HUES48 (cell line): ENCODE data around the gene SF3A2.
"Not testable (repeated sequence)": the region's sequence is repeated elsewhere in the genome, so short reads cannot be mapped to it uniquely, and the experiment has no call there.

Source experiments
- H3K27ac ChIP-seq: one replicate; pipeline ENCODE4 v1.7.0; 2013; ENCODE audit warnings: low read depth, low read length, inconsistent platforms
- H3K27me3 ChIP-seq: 2 replicates; pipeline ENCODE4 v1.6.1; 2013; ENCODE audit warnings: mild to moderate bottlenecking, low read length; ENCODE audit not compliant: control insufficient read depth, insufficient read depth
- H3K36me3 ChIP-seq: 2 replicates; pipeline ENCODE4 v1.6.1; 2013; ENCODE audit warnings: low read length; ENCODE audit not compliant: control insufficient read depth, insufficient read depth
- H3K4me1 ChIP-seq: 2 replicates; pipeline ENCODE4 v1.6.1; 2013; ENCODE audit warnings: mild to moderate bottlenecking, low read length; ENCODE audit not compliant: control insufficient read depth, insufficient read depth
- H3K4me3 ChIP-seq: 2 replicates; pipeline ENCODE4 v1.5.1; 2013; ENCODE audit warnings: mild to moderate bottlenecking, low read depth, low read length
- H3K9ac ChIP-seq: 2 replicates; pipeline ENCODE4 v1.6.1; 2013; ENCODE audit warnings: mild to moderate bottlenecking, low read depth, low read length, moderate library complexity
- H3K9me3 ChIP-seq: 2 replicates; pipeline ENCODE4 v1.6.1; 2013; ENCODE audit warnings: low read length; ENCODE audit not compliant: control insufficient read depth, insufficient read depth

Gene SF3A2

DNA sequence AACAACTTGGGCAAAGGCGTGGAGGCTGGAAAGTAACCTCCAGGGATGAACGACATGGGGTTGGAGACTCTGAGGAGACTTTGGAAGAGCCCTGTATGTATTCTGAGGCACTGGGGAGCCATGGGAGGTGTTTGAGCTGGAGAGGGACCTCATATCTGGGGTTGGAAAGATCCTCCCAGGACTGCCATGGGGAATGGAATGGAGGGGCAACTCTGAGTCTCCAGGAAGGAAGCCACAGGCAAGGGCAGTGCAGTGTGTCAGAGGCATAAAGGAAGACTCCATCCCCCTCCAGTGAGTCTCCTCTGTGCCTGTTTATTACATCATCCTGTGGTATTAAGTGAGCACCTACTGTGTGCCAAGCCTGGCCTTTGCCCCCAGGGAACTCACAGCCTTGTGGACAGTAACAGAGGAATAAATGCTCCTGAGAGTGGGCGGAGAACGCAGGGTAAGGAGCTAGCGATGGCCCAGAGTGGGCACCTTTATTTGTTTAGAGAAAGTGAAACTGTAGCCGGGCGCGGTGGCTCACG lies 37.6 kb downstream of the SF3A2 start:
- H3K9me3 ChIP-seq = no peaks in the 10 kb centered on the region
- H3K27ac ChIP-seq = peak overlapping the region; percentile 90
- H3K27me3 ChIP-seq = no peaks in the 10 kb centered on the region
- no peak overlapping the region for H3K9ac ChIP-seq
- H3K4me3 ChIP-seq = peak overlapping the region; percentile 19; the same call in 1 of the 2 replicates
- H3K36me3 ChIP-seq = peaks cover 20% of the 10 kb centered on the region
- no peaks in the 10 kb centered on the region for H3K4me1 ChIP-seq

DNA sequence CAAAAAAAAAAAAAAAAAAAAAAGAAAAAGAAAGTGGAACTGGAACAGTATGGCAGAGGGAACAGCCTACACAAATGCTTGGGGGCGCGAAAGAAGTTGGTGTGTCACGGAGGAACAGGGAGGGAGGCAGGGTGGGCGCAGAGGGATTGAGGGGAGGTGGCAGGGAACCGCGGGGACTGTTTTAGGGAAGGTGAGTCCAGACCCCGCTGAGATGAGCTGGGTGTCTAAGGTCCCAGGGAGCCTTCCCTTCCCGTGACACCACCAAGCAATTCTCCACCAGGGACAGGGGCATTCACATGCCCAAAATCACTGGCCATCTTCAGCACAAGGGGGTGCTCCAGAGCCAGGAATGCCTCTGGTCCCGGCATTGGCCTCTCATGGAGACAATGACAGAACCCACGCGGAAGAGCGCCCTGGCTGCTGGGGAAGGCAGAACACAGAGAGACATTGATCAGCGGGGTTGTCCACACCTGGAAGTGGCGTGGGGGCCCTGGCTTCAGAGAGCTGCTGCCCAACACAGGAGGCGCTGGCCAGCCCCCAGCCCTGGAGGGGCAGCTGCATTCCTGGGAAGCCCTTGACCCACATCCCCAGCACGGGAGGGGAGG lies 38.4 kb downstream of the SF3A2 start:
- Histone ChIP-seq H3K9me3 (no peaks in the 10 kb centered on the region), H3K4me1 (no peaks in the 10 kb centered on the region), H3K9ac (no peak overlapping the region), H3K27ac (no peak overlapping the region), H3K27me3 (no peaks in the 10 kb centered on the region), H3K4me3 (no peak overlapping the region), H3K36me3 (peaks cover 20% of the 10 kb centered on the region)

DNA sequence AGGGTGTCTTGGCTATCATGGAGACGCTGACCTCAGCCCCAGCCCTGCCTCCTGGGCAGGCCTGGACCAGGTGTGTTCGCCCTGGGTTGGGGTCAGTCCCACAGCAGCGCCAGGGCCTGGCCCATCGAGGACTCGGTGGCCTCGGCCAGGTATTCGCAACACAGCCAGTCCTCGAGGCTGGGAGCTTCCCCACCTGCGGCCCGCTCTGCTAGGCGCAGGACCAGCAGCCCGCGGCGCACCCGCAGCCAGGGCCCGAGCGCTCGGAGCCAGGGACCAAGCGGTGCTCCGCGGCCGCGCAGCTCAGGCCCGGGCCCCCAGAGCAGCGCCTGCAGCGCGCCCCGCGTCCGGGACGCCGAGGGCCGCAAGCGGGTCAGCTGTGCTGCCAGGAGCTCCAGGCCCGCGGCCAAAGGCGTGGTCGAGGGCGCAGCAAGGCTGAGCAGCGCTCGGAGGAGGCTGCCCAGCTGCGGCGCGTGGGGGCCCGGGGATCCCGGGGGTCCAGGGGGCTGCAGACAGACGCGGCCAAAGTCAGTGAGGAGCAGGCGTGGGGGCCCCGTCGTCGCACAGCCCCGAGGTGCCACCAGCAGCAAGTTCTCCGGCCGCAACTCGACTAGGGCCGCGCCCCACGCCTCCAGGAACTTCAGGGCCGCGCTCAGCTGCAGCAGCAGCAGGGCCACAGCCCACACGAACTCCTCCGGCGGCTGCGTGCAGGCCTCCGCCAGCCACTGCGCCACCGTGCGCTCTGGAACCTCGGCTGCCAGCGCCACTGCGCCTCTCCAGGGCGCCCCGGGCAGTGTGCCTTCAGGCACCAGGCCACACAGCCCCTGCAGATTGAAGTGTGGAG lies 39.2 kb downstream of the SF3A2 start:
- H3K9ac ChIP-seq = no peak overlapping the region
- no peak overlapping the region for H3K27ac ChIP-seq
- no peaks in the 10 kb centered on the region for H3K9me3 ChIP-seq
- no peaks in the 10 kb centered on the region for H3K27me3 ChIP-seq
- no peak overlapping the region for H3K4me3 ChIP-seq
- H3K36me3 ChIP-seq = peaks cover 20% of the 10 kb centered on the region
- no peaks in the 10 kb centered on the region for H3K4me1 ChIP-seq

DNA sequence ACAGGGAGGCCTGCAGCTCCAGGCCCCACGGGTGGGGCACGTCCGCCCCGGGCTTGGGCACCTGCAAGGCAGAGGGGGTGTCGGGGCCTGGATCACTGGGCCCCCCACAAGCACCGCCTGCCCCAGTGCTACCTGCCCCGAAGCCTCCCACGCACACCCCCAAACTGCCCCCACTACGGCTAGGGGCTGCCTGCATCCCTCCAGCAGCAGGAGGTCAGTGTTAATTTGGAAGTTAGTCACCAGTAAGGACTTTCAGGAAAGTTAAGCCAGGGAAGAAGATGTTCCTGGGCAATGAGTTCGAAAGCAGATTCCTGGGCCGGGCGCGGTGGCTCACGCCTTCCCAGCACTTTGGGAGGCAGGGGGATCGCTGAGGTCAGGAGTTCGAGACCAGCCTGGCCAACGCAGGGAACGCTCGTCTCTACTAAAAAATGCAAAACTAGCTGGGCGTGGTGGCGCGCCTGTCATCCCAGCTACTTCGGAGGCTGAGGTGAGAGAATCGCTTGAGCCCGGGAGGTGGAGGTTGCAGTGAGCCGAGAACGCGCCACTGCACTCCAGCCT lies 39.9 kb downstream of the SF3A2 start:
- no peak overlapping the region for H3K9ac ChIP-seq
- peaks cover under 1% of the 10 kb centered on the region; the same call in 1 of the 2 replicates for H3K27me3 ChIP-seq
- H3K4me1 ChIP-seq = no peaks in the 10 kb centered on the region
- H3K9me3 ChIP-seq = no peaks in the 10 kb centered on the region
- H3K4me3 ChIP-seq = no peak overlapping the region
- H3K36me3 ChIP-seq = peaks cover 16% of the 10 kb centered on the region
- H3K27ac ChIP-seq = no peak overlapping the region

DNA sequence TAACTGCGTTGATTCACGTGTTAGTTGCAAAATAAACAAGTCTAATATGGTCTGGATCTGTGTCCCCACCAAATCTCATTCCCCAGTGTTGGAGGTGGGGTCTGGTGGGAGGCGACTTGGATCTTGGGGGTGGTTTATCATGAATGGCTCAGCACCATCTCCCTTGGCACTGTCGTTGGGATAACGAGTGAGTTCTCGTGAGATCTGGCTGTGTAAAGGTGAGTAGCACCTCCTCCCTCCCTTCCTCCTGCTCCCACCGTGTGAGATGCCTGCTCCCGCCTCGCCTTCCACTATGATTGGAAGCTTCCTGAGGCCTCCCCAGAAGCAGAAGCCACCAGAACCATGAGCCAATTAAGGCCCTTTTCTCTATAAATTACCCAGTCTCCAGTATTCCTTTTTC lies 40.5 kb downstream of the SF3A2 start:
- no peaks in the 10 kb centered on the region for H3K4me1 ChIP-seq
- no peak overlapping the region for H3K27ac ChIP-seq
- H3K4me3 ChIP-seq = no peak overlapping the region
- no peaks in the 10 kb centered on the region for H3K9me3 ChIP-seq
- peaks cover 11% of the 10 kb centered on the region for H3K36me3 ChIP-seq
- H3K9ac ChIP-seq = no peak overlapping the region
- peaks cover 7% of the 10 kb centered on the region for H3K27me3 ChIP-seq

DNA sequence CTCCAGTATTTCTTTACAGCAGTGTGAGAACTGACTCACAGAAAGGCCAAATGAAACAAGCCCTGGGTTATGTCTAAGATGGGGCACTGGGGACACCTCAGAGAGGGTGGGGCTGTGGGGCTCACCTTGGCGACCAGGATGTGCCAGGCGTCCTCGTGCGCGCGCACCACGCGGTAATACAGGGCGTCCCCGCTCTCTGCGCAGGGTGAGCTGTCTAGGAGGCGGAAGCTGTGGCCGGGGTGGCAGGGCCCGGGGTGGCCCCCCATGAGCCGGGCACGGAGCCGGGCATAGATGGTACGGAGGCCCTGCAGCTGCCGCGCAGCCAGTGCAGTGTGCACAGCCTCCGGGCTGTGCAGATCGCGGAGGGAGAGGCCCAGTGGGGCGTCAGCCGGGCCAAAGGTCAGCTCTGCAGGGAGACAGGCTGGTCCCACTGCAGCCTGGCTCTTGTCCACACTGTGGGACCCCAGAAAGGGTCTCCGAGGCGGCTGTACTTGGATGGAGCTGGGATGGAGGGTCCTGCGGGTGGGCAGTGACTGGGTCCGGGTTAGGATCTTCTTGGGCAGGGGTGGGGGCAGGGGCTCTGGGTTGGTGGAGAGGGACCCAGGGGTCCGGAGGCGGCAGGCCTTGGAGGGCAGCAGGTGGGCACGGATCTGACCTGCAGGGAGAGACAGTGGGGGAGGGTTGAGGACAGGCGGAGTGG lies 42.0 kb downstream of the SF3A2 start:
- Histone ChIP-seq H3K4me1 (no peaks in the 10 kb centered on the region), H3K27ac (no peak overlapping the region), H3K9ac (no peak overlapping the region), H3K27me3 (peaks cover 19% of the 10 kb centered on the region), H3K36me3 (no peaks in the 10 kb centered on the region), H3K4me3 (no peak overlapping the region), H3K9me3 (no peaks in the 10 kb centered on the region)

DNA sequence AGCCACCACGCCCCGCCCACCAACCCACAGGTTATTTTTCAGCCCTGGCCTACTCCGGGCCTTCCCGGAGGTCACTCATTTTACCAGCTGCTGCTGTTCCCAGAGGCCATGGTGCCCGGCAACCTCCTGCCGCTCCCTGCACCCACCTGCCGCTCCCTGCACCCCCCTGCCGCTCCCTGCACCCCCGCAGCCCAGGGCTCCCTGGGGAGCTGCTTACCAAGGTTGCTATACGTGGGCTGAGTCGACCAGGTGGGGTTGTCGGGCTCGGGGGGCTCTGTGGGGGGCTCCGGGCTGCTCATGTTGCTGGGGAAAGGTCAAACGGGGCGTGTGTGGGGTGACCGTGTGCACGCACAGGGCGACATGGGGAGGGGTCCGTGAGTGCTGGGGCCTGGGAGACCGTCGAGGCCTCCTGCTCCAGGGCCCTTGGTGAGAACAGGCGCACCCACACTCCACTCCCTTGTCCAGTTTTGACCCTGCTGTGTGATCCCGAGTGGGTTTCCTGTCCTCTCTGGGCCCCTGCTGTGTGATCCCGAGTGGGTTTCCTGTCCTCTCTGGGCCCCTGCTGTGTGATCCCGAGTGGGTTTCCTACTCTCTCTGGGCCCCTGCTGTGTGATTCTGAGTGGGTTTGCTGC lies 44.1 kb downstream of the SF3A2 start:
- Histone ChIP-seq H3K27me3 (peaks cover 23% of the 10 kb centered on the region), H3K4me3 (no peak overlapping the region), H3K9ac (no peak overlapping the region), H3K9me3 (no peaks in the 10 kb centered on the region), H3K27ac (no peak overlapping the region), H3K4me1 (no peaks in the 10 kb centered on the region), H3K36me3 (no peaks in the 10 kb centered on the region)

DNA sequence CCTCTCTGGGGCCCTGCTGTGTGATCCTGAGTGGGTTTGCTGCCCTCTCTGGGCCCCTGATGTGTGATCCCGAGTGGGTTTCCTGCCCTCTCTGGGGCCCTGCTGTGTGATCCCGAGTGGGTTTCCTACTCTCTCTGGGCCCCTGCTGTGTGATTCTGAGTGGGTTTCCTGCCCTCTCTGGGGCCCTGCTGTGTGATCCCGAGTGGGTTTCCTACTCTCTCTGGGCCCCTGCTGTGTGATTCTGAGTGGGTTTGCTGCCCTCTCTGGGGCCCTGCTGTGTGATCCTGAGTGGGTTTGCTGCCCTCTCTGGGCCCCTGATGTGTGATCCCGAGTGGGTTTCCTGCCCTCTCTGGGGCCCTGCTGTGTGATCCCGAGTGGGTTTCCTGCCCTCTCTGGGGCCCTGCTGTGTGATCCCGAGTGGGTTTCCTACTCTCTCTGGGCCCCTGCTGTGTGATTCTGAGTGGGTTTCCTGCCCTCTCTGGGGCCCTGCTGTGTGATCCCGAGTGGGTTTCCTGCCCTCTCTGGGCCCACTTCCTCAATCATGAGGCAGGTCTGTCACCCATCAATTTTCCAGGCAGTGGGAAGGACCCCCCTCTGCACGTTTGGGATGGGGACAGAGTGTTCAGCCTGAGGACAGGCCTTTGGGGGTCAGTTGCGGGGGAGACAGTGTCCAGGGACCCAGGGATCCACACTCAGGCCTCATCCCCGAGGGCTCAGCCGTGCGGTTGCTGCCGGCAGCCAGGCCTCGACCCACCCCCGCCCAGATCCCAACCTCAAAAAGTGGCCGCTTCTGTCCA lies 44.8 kb downstream of the SF3A2 start:
- not testable (repeated sequence) for H3K9ac ChIP-seq

DNA sequence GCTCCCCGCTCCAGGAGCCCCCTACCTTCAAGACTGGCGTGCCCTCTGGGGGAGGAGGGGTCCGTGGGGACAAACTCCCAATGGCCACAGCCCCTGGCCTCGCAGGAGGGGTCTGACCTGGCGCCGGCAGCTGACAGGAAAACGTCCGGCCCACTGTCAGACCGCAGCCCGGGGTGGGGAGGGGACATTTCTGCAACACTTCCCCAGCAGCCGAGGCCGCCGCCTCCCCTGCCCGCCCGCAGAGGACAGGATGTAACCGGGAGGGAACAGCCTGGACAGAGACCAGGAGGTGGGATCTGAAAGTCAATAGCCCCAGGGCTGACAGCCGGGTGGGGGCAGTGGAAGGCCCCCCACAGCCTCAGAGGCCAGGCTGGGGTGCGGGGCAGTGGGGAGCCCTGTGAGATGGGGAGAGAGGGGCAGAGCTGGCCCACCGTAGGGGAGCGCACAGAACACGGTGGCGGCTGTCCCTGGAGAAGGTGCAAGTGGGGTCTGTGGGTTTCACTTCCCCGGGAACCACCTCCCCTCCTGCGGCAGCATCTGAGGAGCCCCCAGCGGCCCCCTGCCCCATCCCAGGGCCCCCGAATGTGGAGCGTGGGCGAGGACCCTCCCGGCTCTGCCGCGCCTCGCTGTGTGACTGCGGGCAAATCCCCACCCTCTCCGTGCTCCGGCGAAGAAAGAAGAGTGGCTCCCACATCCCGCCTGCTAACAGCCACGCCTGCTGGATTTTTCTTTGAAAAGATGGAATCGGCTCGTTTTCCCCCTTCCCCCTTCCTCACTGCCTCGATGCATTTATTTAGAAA lies 45.6 kb downstream of the SF3A2 start, which contains the start of gene PEAK3:
Gene PEAK3 (minus strand): TSS at position 114 of the 800 bp plus-strand sequence. CDS start 1,244 bp downstream, outside the sequence.
- no peak within 1 kb of the TSS for H3K27ac ChIP-seq
- H3K36me3 ChIP-seq = no peaks in the 10 kb centered on the region
- peak within 1 kb of the TSS; percentile 57 for H3K4me3 ChIP-seq
- peaks cover 24% of the 10 kb centered on the region for H3K27me3 ChIP-seq
- no peaks in the 10 kb centered on the region for H3K9me3 ChIP-seq
- H3K4me1 ChIP-seq = no peaks in the 10 kb centered on the region
- H3K9ac ChIP-seq = no peak within 1 kb of the TSS

More for the DNA sequence above, 44.8 kb downstream of the SF3A2 start:
- not testable (repeated sequence) for H3K27ac ChIP-seq, H3K9me3 ChIP-seq, H3K36me3 ChIP-seq, H3K4me1 ChIP-seq
- peaks cover 23% of the 10 kb centered on the region for H3K27me3 ChIP-seq
- peak overlapping the region; percentile 57 for H3K4me3 ChIP-seq
